ENCODE measurements around the gene OPCML. TPM values are rescaled to one million over a fixed set of nuclear protein-coding genes. Genes with fewer than 3 reads are reported as not detected.

The OPCML gene
- total RNA-seq, 1 donor from 2014 or later = 4.6 TPM

DNA sequence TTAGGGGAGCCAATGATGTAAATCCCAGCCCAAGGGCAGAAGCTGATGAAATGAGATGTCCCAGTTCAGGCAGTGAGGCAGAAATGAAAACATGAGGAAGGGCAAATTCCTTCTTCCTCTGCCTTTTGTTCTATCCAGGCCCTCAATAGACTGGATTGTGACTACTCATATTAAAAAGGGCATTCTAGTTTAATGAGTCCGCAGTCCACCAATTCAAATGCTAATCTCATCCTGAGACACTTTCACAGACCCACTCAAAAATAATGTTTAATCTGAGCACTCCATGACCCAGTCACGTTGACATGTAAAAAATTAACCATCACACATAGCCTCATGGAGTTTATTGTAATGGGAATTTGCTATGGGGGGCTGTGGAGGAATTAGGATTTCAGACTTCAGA is 717.9 kb downstream of the OPCML start:
- no peaks in the 10 kb centered on the region for H3K4me1 Mint-ChIP-seq (ENCODE audit: unreplicated experiment)
- no peaks in the 10 kb centered on the region for H3K9me3 Mint-ChIP-seq
- no peak overlapping the region for H3K4me3 Mint-ChIP-seq
- no peak for TF ChIP-seq CTCF (conservative IDR thresholded peaks at IDR 0.05)
- H3K27ac Mint-ChIP-seq = no peak overlapping the region
- DNase-seq (ENCODE audit: extremely low spot score, unreplicated experiment) = no peak
- peaks cover 39% of the 10 kb centered on the region for H3K27me3 Mint-ChIP-seq
- no peaks in the 10 kb centered on the region for H3K36me3 Mint-ChIP-seq

GRCh38 chr11:132811649-132812048 is 720.7 kb downstream of the OPCML start:
- H3K9me3 Mint-ChIP-seq = no peaks in the 10 kb centered on the region
- H3K4me3 Mint-ChIP-seq = no peak overlapping the region
- H3K36me3 Mint-ChIP-seq = no peaks in the 10 kb centered on the region
- H3K4me1 Mint-ChIP-seq (ENCODE audit: unreplicated experiment) = no peaks in the 10 kb centered on the region
- H3K27me3 Mint-ChIP-seq = peaks cover 48% of the 10 kb centered on the region
- no peak for DNase-seq (ENCODE audit: extremely low spot score, unreplicated experiment)
- no peak overlapping the region for H3K27ac Mint-ChIP-seq
- TF ChIP-seq CTCF (conservative IDR thresholded peaks at IDR 0.05) = no peak

GRCh38 chr11:132809070-132809469 is 723.2 kb downstream of the OPCML start:
- H3K4me3 Mint-ChIP-seq = no peak overlapping the region
- H3K36me3 Mint-ChIP-seq = no peaks in the 10 kb centered on the region
- H3K27me3 Mint-ChIP-seq = peaks cover 34% of the 10 kb centered on the region
- peaks cover under 1% of the 10 kb centered on the region for H3K4me1 Mint-ChIP-seq (ENCODE audit: unreplicated experiment)
- DNase-seq (ENCODE audit: extremely low spot score, unreplicated experiment) = no peak
- no peaks in the 10 kb centered on the region for H3K9me3 Mint-ChIP-seq
- no peak for TF ChIP-seq CTCF (conservative IDR thresholded peaks at IDR 0.05)
- no peak overlapping the region for H3K27ac Mint-ChIP-seq

DNA sequence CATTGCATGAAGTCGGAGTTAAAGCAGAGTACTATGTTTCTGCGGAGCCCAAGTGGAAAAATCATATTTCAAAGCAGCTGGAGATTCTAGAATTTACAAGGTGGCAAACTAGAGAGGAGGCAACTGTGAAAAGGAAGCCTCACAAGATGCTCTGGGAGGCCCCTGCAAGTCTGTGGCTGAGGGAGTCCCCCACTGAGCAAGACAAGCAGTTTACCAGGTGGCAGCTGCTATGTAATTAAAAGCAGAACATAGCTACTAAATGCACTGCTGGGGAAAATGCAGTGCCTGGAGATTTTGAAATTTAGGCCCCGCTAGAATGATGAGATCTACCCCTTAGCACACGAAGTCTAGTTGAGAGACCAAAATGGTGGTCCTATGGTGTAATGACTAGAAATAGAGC is 728.0 kb downstream of the OPCML start:
- DNase-seq (ENCODE audit: extremely low spot score, unreplicated experiment) = no peak
- H3K9me3 Mint-ChIP-seq = no peaks in the 10 kb centered on the region
- H3K27ac Mint-ChIP-seq = no peak overlapping the region
- no peak overlapping the region for H3K4me3 Mint-ChIP-seq
- peaks cover 20% of the 10 kb centered on the region for H3K27me3 Mint-ChIP-seq
- TF ChIP-seq CTCF (conservative IDR thresholded peaks at IDR 0.05) = no peak
- no peaks in the 10 kb centered on the region for H3K36me3 Mint-ChIP-seq
- peaks cover 3% of the 10 kb centered on the region for H3K4me1 Mint-ChIP-seq (ENCODE audit: unreplicated experiment)

GRCh38 chr11:132803436-132803835 is 728.9 kb downstream of the OPCML start:
- peaks cover 3% of the 10 kb centered on the region for H3K4me1 Mint-ChIP-seq (ENCODE audit: unreplicated experiment)
- H3K9me3 Mint-ChIP-seq = no peaks in the 10 kb centered on the region
- peaks cover 25% of the 10 kb centered on the region for H3K27me3 Mint-ChIP-seq
- no peaks in the 10 kb centered on the region for H3K36me3 Mint-ChIP-seq
- H3K4me3 Mint-ChIP-seq = no peak overlapping the region
- no peak overlapping the region for H3K27ac Mint-ChIP-seq
- TF ChIP-seq CTCF (conservative IDR thresholded peaks at IDR 0.05) = no peak
- DNase-seq (ENCODE audit: extremely low spot score, unreplicated experiment) = no peak

GRCh38 chr11:132802947-132803346 is 729.4 kb downstream of the OPCML start:
- no peak overlapping the region for H3K27ac Mint-ChIP-seq
- TF ChIP-seq CTCF (conservative IDR thresholded peaks at IDR 0.05) = no peak

More at GRCh38 chr11:132802947-132803346, 729.4 kb downstream of the OPCML start:
- peaks cover 26% of the 10 kb centered on the region for H3K27me3 Mint-ChIP-seq
- H3K36me3 Mint-ChIP-seq = no peaks in the 10 kb centered on the region
- DNase-seq (ENCODE audit: extremely low spot score, unreplicated experiment) = no peak
- no peaks in the 10 kb centered on the region for H3K9me3 Mint-ChIP-seq
- H3K4me1 Mint-ChIP-seq (ENCODE audit: unreplicated experiment) = peaks cover 3% of the 10 kb centered on the region
- no peak overlapping the region for H3K4me3 Mint-ChIP-seq

Data from type B pancreatic cell (in vitro differentiated cells).